Mesenchymal stem cell (in vitro differentiated cells and primary cell): ENCODE measurements around the gene SACM1L.

Source experiments
- DNase-seq: peaks from one replicate; pipeline ENCODE4 v3.0.0-alpha.2; 2013
- H2AFZ ChIP-seq: one replicate; pipeline ENCODE4 v1.6.1; 2013; ENCODE audit warnings: low read depth, mild to moderate bottlenecking, control low read depth, inconsistent platforms, low read length, moderate library complexity
- H2AK5ac ChIP-seq: 2 replicates; pipeline ENCODE4 v1.6.1; 2013; ENCODE audit warnings: low read length, moderate library complexity, mild to moderate bottlenecking, inconsistent platforms; ENCODE audit not compliant: severe bottlenecking
- H2BK120ac ChIP-seq: one replicate; pipeline ENCODE4 v1.6.1; 2013; ENCODE audit warnings: low read depth, mild to moderate bottlenecking, inconsistent platforms, low read length, moderate library complexity
- H2BK12ac ChIP-seq, 2 experiments: one replicate each; pipeline ENCODE4 v1.6.1; 2013; ENCODE audit warnings: inconsistent platforms in 2 of 2, low read length in 2 of 2, mild to moderate bottlenecking in 2 of 2, moderate library complexity in 2 of 2, control low read depth in 1 of 2
- H2BK15ac ChIP-seq: one replicate; pipeline ENCODE4 v1.6.1; 2013; ENCODE audit warnings: mild to moderate bottlenecking, low read depth, inconsistent platforms; ENCODE audit not compliant: poor library complexity, severe bottlenecking
- H2BK5ac ChIP-seq: 2 replicates; pipeline ENCODE4 v1.6.1; 2013; ENCODE audit warnings: low read depth, mild to moderate bottlenecking, low read length, control low read depth, inconsistent platforms; ENCODE audit not compliant: poor library complexity, severe bottlenecking
- H3K14ac ChIP-seq, 2 experiments: one replicate each; pipeline ENCODE4 v1.6.1; 2013; ENCODE audit warnings: inconsistent platforms in 2 of 2, low read length in 2 of 2, control low read depth in 1 of 2, mild to moderate bottlenecking in 1 of 2, moderate library complexity in 1 of 2
- H3K18ac ChIP-seq, 2 experiments: one replicate each; pipeline ENCODE4 v1.6.1; 2013; ENCODE audit warnings: inconsistent platforms in 2 of 2, low read length in 2 of 2, control low read depth in 1 of 2, low read depth in 1 of 2, mild to moderate bottlenecking in 1 of 2
- H3K23ac ChIP-seq, 2 experiments: one replicate each; pipeline ENCODE4 v1.6.1; 2013; ENCODE audit warnings: inconsistent platforms in 2 of 2, low read length in 2 of 2, mild to moderate bottlenecking in 2 of 2, moderate library complexity in 2 of 2, control low read depth in 1 of 2
- H3K27ac ChIP-seq: 2 replicates; pipeline ENCODE4 v1.5.1; 2013; ENCODE audit warnings: mild to moderate bottlenecking, moderate library complexity, low read length, control low read depth, inconsistent platforms; ENCODE audit not compliant: poor library complexity, severe bottlenecking
- H3K27me3 ChIP-seq, 2 experiments: 2 replicates each; pipeline versions ENCODE4 v1.6.1 to v1.7.0; 2013; ENCODE audit warnings: low read length in 2 of 2, mild to moderate bottlenecking in 2 of 2, moderate library complexity in 2 of 2, control low read depth in 1 of 2, inconsistent platforms in 1 of 2; ENCODE audit not compliant: control insufficient read depth in 1 of 2, insufficient read depth in 1 of 2
- H3K36me3 ChIP-seq, 2 experiments: 2 replicates each; pipeline versions ENCODE4 v1.6.1 to v1.7.0; 2013; ENCODE audit warnings: low read length in 2 of 2, control low read depth in 1 of 2, inconsistent platforms in 1 of 2, low read depth in 1 of 2, mild to moderate bottlenecking in 1 of 2; ENCODE audit not compliant: insufficient read depth in 2 of 2, control insufficient read depth in 1 of 2
- H3K4ac ChIP-seq, 2 experiments: one replicate each; pipeline ENCODE4 v1.6.1; 2013; ENCODE audit warnings: inconsistent platforms in 2 of 2, low read length in 2 of 2, mild to moderate bottlenecking in 2 of 2, moderate library complexity in 2 of 2, control low read depth in 1 of 2, low read depth in 1 of 2
- H3K4me1 ChIP-seq: 2 replicates; pipeline ENCODE4 v1.6.1; 2013; ENCODE audit warnings: low read depth, low read length, control low read depth; ENCODE audit not compliant: control insufficient read depth, insufficient read depth
- H3K4me2 ChIP-seq: 2 replicates; pipeline ENCODE4 v1.6.1; 2013; ENCODE audit warnings: low read length, mild to moderate bottlenecking, inconsistent platforms; ENCODE audit not compliant: poor library complexity, severe bottlenecking
- H3K4me3 ChIP-seq, 2 experiments: 2 replicates each; pipeline versions ENCODE4 v1.5.1 to v1.7.0; 2013; ENCODE audit warnings: low read length in 2 of 2, mild to moderate bottlenecking in 2 of 2, control low read depth in 1 of 2, low read depth in 1 of 2; ENCODE audit not compliant: insufficient read depth in 1 of 2
- H3K79me1 ChIP-seq: replicated peaks from 2 replicates; pipeline ENCODE4 v1.6.1; 2013; ENCODE audit warnings: mild to moderate bottlenecking, control low read depth, low read length, inconsistent platforms; ENCODE audit not compliant: poor library complexity, severe bottlenecking
- H3K9ac ChIP-seq: 2 replicates; pipeline ENCODE4 v1.7.0; 2013; ENCODE audit warnings: mild to moderate bottlenecking, low read length, moderate library complexity
- H3K9me3 ChIP-seq: 2 replicates; pipeline ENCODE4 v1.7.0; 2013; ENCODE audit warnings: mild to moderate bottlenecking, low read length; ENCODE audit not compliant: control insufficient read depth
- H4K8ac ChIP-seq: one replicate; pipeline ENCODE4 v1.6.1; 2013; ENCODE audit warnings: inconsistent platforms, mild to moderate bottlenecking, low read length, moderate library complexity
- H4K91ac ChIP-seq: one replicate; pipeline ENCODE4 v1.6.1; 2013; ENCODE audit warnings: mild to moderate bottlenecking, low read length, inconsistent platforms
- WGBS: methylation state at CpG from one replicate; pipeline ENCODE4 v1.1.7; 2013; ENCODE audit warnings: mixed read lengths; 5-methylcytosine and 5-hydroxymethylcytosine counted together

SACM1L gene

DNA sequence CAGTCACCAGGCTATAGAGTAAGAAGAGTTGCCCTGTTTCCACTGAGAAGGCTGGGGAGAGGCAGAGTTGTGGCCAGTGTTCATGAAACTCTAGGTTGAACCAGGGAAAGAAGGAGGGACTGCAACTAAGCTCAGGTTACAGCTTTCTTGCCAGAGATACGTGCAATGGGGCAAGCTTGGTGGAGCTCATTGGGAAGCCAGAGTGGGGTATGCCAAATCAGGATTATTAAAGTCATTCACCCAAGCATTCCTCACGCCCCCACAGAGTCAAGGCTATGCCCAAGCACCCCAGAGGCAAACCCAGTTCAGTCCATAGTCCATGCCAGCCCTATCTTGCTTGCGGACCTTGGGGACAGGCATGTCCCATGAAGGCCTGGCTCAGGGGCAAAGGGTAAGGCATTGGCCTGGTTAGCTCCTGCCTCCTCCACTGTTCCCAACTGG, 89.6 kb downstream of the SACM1L start:
- H3K9me3 ChIP-seq, result no peaks in the 10 kb centered on the region
- no peak overlapping the region for H4K91ac ChIP-seq
- H3K18ac ChIP-seq, result no peak overlapping the region
- peaks cover 58 to 84% of the 10 kb centered on the region in 2 experiments for H3K27me3 ChIP-seq
- no peak overlapping the region for H3K4ac ChIP-seq
- no peaks in the 10 kb centered on the region for H3K36me3 ChIP-seq
- no peak for DNase-seq
- H2BK12ac ChIP-seq, result no peak overlapping the region
- no peak overlapping the region for H2BK120ac ChIP-seq
- no peak overlapping the region for H3K14ac ChIP-seq
- no peaks in the 10 kb centered on the region for H3K79me1 ChIP-seq
- H3K4me2 ChIP-seq, result no peak overlapping the region
- no peak overlapping the region for H3K9ac ChIP-seq
- H3K4me3 ChIP-seq, result no peak overlapping the region
- H3K4me1 ChIP-seq, result peaks cover 2% of the 10 kb centered on the region
- H2AK5ac ChIP-seq, result no peak overlapping the region
- 62% methylated on average over 3 of the region's 3 CpGs for WGBS
- H2BK15ac ChIP-seq, result no peak overlapping the region
- H2AFZ ChIP-seq, result no peak overlapping the region
- no peak overlapping the region for H4K8ac ChIP-seq
- no peak overlapping the region for H3K27ac ChIP-seq
- no peak overlapping the region for H2BK5ac ChIP-seq
- peak overlapping the region in 1 of 2 experiments; percentile 5 for H3K23ac ChIP-seq

DNA sequence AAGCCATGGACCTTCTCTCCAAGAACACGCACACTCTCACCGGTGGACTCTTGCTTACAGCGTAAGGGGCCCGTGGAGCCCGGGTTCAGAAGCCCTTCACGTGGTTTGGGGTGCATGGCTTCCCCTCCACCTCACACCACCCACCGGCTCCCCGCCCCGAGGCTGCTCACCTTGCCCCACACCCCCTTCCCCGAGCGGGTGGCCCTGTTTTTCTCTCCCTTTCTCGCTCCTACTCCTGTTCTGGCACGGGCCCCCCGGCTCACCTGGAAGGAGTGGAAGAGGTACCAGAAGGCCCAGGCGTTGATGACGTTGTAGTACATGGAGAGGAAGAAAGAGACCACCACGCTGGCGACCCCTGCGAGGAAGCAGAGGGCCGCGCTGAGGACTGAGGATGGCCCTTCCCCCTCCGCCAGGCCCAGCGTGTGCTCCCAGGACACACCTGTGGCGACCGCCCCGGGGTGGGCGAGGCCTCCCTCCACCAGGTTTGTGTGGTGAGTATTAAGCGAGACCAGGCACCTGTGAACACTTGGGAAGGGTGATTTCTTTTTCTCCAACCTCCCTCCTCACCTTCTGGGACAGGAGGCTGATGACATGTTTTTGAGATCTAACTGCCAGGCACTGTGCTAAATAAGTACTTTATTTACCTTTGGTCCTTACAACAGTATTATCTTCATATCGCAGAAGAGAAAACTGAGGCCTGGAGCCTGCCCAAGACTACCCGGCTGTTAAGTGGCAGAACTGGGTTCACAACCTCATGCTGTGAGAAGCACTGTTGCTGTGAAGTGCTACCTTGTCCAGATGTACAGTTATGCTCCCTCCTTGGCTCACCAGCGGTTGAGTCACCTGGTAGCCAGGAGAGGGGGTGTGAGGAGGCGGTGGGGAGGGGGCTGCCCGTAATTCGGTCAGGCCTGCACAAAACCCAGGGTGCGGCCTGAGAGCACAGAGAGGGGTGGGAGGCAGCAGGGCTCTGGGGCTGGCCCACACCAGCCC, 90.8 kb downstream of the SACM1L start:
- H2AFZ ChIP-seq, result no peak overlapping the region
- 87% methylated on average over 29 of the region's 35 CpGs for WGBS
- H3K4ac ChIP-seq, result no peak overlapping the region
- no peak overlapping the region for H2BK5ac ChIP-seq
- H3K9me3 ChIP-seq, result peaks cover 8% of the 10 kb centered on the region
- H2BK120ac ChIP-seq, result no peak overlapping the region
- no peak overlapping the region for H3K18ac ChIP-seq
- H2AK5ac ChIP-seq, result no peak overlapping the region
- no peak overlapping the region for H3K4me3 ChIP-seq
- H3K9ac ChIP-seq, result no peak overlapping the region
- peaks cover 45 to 75% of the 10 kb centered on the region in 2 experiments for H3K27me3 ChIP-seq
- peaks cover 2% of the 10 kb centered on the region for H3K4me1 ChIP-seq
- H3K4me2 ChIP-seq, result no peak overlapping the region
- H3K27ac ChIP-seq, result no peak overlapping the region
- H3K79me1 ChIP-seq, result no peaks in the 10 kb centered on the region
- no peak for DNase-seq
- H2BK12ac ChIP-seq, result no peak overlapping the region
- H3K23ac ChIP-seq, result no peak overlapping the region
- H3K36me3 ChIP-seq, result no peaks in the 10 kb centered on the region
- H3K14ac ChIP-seq, result no peak overlapping the region
- no peak overlapping the region for H2BK15ac ChIP-seq
- H4K91ac ChIP-seq, result no peak overlapping the region
- no peak overlapping the region for H4K8ac ChIP-seq

DNA sequence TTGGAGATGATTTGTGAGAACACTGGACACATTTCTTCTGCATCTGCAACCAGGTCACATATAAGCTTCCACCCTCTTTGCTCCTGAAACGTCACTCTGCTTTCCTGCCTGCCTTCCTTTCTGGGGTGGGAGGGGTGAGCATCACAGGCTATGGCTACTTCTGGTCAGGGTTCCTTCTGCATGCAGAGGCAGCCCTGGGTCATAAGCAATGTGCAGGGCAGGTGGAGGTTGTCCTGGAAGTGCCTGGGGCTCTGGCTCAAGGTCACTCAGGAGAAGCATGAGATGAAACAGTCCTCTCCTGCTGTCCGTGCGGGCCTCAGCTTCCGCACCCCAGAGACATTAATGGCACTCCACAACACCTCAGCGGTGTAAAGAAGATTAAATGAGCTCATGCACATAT, 92.1 kb downstream of the SACM1L start:
- Histone ChIP-seq H3K9me3 (peaks cover 8% of the 10 kb centered on the region), H3K36me3 (no peaks in the 10 kb centered on the region), H3K4me2 (no peak overlapping the region), H2AFZ (no peak overlapping the region), H3K4me3 (no peak overlapping the region), H3K23ac (no peak overlapping the region), H3K27ac (no peak overlapping the region), H4K91ac (no peak overlapping the region), H2BK5ac (no peak overlapping the region), H2BK12ac (no peak overlapping the region), H2BK15ac (no peak overlapping the region), H4K8ac (no peak overlapping the region), H3K4ac (no peak overlapping the region), H3K27me3 (peaks cover 43 to 71% of the 10 kb centered on the region in 2 experiments), H2AK5ac (no peak overlapping the region), H3K9ac (no peak overlapping the region), H2BK120ac (no peak overlapping the region), H3K14ac (no peak overlapping the region), H3K79me1 (no peaks in the 10 kb centered on the region), H3K4me1 (peaks cover 2% of the 10 kb centered on the region), H3K18ac (no peak overlapping the region)
- no peak for DNase-seq
- 96% methylated on average over 5 of the region's 5 CpGs for WGBS

DNA sequence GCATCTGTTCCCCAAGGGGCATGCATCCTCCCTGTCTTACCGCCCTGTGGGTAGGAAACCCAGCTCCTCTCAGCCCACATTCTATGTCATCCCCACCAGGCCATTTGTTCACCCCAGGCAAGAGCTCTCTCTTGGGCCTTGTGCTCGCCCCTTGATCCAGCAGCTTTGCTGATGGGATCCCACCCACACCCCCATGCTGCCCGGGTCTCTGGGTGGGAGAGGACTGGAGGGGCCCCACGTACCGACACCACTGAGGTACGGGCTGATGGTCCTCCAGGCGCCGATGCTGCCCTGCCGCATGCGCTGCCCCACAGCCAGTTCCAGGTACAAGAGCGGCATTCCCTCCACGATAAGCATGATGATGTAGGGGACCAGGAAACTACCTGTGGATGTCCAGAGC, 92.6 kb downstream of the SACM1L start:
- Histone ChIP-seq H4K91ac (no peak overlapping the region), H3K9me3 (peaks cover 8% of the 10 kb centered on the region), H2BK5ac (no peak overlapping the region), H3K36me3 (no peaks in the 10 kb centered on the region), H2BK12ac (no peak overlapping the region), H3K14ac (no peak overlapping the region), H2AK5ac (no peak overlapping the region), H3K23ac (peak overlapping the region in 1 of 2 experiments; percentile 9), H3K4me1 (peaks cover 2% of the 10 kb centered on the region), H3K4ac (no peak overlapping the region), H3K27ac (no peak overlapping the region), H2BK120ac (no peak overlapping the region), H3K4me2 (no peak overlapping the region), H2BK15ac (no peak overlapping the region), H3K79me1 (no peaks in the 10 kb centered on the region), H3K4me3 (no peak overlapping the region), H2AFZ (no peak overlapping the region), H3K9ac (no peak overlapping the region), H3K18ac (no peak overlapping the region), H3K27me3 (peaks cover 41 to 71% of the 10 kb centered on the region in 2 experiments), H4K8ac (no peak overlapping the region)
- DNase-seq, result no peak
- WGBS, result 88% methylated on average over 12 of the region's 12 CpGs
